Duodenal mucosa (tissue), 2 donors: ENCODE data around the gene GRIK4.

Source experiments
- H3K27ac ChIP-seq: one replicate; pipeline ENCODE4 v1.7.0; 2013; ENCODE audit warnings: low read depth, low read length
- H3K27me3 ChIP-seq, 2 donors: one replicate each; pipeline ENCODE4 v1.7.0; 2013; ENCODE audit warnings: low read length in 2 of 2, control low read depth in 1 of 2; ENCODE audit not compliant: insufficient read depth in 2 of 2, control insufficient read depth in 1 of 2
- H3K36me3 ChIP-seq, 2 donors: one replicate each; pipeline ENCODE4 v1.7.0; 2013; ENCODE audit warnings: low read length in 2 of 2, control low read depth in 1 of 2; ENCODE audit not compliant: insufficient read depth in 2 of 2, control insufficient read depth in 1 of 2
- H3K4me1 ChIP-seq, 2 donors: one replicate each; pipeline ENCODE4 v1.7.0; 2013; ENCODE audit warnings: low read length in 2 of 2, control low read depth in 1 of 2; ENCODE audit not compliant: insufficient read depth in 2 of 2, control insufficient read depth in 1 of 2
- H3K4me3 ChIP-seq, 2 donors: one replicate each; pipeline ENCODE4 v1.7.0; 2013; ENCODE audit warnings: low read length in 2 of 2, low read depth in 1 of 2
- H3K9ac ChIP-seq, 2 donors: one replicate each; pipeline ENCODE4 v1.7.0; 2013; ENCODE audit warnings: low read length in 2 of 2, low read depth in 1 of 2
- H3K9me3 ChIP-seq, 2 donors: one replicate each; pipeline ENCODE4 v1.7.0; 2013; ENCODE audit warnings: low read length in 2 of 2, control low read depth in 1 of 2; ENCODE audit not compliant: control insufficient read depth in 1 of 2

The GRIK4 gene

DNA sequence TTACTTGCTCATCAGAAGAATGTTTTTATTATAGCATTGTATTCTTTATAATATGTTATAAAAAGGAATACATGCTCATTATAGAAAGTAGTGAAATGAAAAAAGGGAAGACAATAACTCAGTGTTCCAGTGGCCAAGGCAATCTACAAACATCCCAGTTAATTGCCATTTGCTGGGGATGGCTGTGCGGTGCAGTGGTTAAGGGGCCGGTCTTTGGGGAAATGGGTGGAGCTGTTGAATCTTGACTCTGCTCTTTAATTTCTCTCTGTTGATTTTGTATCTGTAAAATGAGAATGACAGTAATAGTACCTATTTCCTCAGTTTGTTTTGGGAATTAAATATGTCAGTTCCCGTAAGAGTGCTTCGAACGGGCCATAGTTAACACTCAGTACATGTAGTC lies 299.7 kb downstream of the GRIK4 start:
- Histone ChIP-seq H3K9me3 (no peaks in the 10 kb centered on the region), H3K27me3 (no peaks in the 10 kb centered on the region), H3K36me3 (no peaks in the 10 kb centered on the region), H3K9ac (no peak overlapping the region), H3K27ac (no peak overlapping the region), H3K4me3 (no peak overlapping the region), H3K4me1 (no peaks in the 10 kb centered on the region)

DNA sequence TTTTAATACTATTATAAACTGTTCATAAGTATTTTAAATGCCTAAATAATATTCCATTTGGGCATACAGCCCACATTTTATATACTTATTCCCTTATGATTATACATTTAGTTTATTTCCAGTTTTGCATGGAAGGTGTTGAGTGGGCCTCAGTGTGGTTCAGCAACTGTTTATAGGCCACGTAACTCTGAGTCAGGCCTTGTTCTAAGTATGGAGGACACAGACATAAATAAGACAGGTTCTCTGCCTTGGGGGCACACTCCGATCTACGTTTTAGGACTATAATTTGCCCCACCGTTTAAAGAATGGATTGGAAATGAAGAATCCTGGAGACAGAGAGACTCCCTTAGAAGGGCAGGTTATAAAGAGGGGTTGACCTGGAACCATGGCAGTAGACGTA lies 300.2 kb downstream of the GRIK4 start:
- Histone ChIP-seq H3K9ac (no peak overlapping the region), H3K4me1 (no peaks in the 10 kb centered on the region), H3K4me3 (no peak overlapping the region), H3K27me3 (no peaks in the 10 kb centered on the region), H3K9me3 (no peaks in the 10 kb centered on the region), H3K36me3 (no peaks in the 10 kb centered on the region), H3K27ac (no peak overlapping the region)

DNA sequence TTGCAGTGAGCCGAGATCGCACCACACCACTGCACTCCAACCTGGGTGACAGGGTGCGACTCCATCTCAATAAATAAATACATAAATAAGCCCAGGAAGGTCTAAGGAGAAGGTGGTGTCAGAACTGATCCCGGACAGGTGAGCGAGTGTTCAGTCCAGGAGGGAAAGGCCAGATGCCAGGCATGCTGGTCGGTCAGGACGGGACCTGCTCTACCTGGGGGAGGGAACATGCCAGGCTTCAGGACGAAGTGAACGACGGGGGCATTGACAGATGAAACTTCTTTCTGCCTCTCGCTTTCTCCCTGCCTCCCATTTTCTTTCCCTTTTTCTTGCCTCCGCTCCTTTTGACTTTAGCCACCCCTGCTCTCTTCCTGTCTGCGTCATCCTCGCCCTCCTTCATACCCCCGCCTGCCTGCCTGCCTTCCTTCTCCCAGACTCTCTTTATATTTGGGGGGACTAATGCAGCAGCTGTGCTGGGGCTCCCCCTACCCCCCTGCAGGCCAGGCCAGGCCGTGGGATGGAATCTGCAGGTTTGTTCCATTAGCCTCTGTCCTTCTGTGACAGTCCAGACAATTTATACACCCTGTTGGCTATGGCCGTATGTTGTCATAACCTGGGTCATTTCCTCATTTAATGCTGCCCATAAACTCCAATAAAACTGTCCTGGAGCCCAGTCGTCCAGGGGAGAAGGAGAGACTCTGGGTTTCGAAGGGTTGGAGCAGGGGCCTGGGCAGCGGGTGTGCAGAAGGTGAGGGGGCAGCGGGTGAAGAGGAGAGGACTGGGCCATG lies 303.2 kb downstream of the GRIK4 start:
- Histone ChIP-seq H3K27ac (no peak overlapping the region), H3K9me3 (no peaks in the 10 kb centered on the region), H3K4me1 (no peaks in the 10 kb centered on the region), H3K4me3 (no peak overlapping the region), H3K9ac (no peak overlapping the region), H3K27me3 (no peaks in the 10 kb centered on the region), H3K36me3 (no peaks in the 10 kb centered on the region)

DNA sequence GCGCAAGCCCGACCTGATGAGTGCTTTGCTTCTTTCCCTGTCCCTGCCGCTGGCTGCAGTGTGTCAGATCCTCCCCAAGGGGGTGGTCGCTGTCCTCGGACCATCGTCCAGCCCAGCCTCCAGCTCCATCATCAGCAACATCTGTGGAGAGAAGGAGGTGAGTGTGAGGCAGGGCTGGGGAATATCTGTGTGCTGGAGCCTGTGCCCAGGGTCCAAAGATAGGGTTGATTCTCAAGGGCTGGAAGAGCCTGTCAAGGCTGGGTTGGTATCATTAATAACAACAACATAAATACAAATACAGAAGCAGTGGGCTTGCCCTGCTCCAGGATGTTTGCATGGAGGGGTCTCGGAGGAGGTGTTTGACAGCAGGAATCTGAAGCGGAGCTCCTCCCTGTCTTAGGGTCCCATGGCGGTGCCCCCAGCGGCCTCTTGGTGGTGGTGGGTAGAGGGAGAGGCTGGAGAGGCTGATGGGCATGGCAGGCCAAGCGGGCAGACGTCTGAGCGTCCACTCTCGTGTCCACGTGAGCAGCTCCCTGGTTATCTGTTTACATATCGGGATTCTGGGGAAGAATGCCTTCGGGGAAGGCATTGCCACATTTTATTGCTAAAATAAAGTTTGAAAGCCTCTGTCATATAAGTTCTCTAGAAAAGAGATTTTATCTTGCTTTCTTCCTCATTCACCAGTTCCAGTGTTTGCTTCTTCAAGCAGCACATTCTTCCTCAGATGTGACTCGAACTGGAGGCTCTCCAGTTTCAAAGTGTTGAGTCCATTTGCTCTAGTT lies 304.0 kb downstream of the GRIK4 start:
- no peaks in the 10 kb centered on the region for H3K27me3 ChIP-seq
- no peaks in the 10 kb centered on the region for H3K9me3 ChIP-seq
- no peak overlapping the region for H3K9ac ChIP-seq
- H3K4me1 ChIP-seq: no peaks in the 10 kb centered on the region
- H3K4me3 ChIP-seq: no peak overlapping the region
- H3K27ac ChIP-seq: no peak overlapping the region
- no peaks in the 10 kb centered on the region for H3K36me3 ChIP-seq

DNA sequence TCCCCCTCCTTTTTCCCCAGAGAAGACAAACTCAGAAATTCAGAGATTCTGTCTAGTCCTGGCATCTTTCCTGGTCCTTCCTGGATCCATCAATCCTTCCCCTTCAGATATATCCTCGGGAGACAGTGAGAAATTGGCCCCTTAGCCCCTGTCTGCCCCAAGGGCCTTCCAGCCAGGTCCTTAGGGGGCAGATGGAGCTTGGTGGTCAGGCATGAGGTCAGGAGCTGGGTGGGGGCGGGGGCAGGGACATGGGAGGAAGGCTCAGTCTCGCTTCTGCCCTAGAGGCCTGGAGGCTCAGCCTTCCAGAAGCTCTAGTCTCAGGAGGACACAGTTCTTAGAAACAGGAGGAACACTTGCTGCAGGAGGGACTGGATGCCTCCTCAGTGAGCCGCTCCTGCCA lies 304.6 kb downstream of the GRIK4 start:
- Histone ChIP-seq H3K27me3 (no peaks in the 10 kb centered on the region), H3K4me3 (no peak overlapping the region), H3K36me3 (no peaks in the 10 kb centered on the region), H3K4me1 (no peaks in the 10 kb centered on the region), H3K27ac (no peak overlapping the region), H3K9me3 (no peaks in the 10 kb centered on the region), H3K9ac (no peak overlapping the region)

DNA sequence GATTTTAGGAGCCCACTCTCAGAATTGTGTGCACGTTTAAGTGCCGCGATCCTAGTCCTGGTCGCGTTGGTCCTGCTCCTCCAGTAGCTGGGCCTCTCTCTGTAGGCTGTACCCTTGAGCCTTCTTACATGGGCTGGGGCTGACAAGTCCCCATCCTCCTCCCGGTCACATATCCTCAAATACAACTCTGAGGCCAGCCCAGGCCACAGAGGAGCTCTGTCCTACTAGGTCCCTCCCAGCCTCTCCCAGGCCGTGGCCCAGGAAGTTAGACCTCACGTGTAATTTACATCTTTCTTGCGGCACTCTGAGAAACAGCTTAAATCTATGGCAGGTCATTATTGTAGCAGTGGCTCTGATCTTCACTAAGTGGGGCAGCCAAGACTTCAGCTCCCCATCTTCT lies 305.2 kb downstream of the GRIK4 start:
- H3K9me3 ChIP-seq: no peaks in the 10 kb centered on the region
- H3K9ac ChIP-seq: no peak overlapping the region

DNA sequence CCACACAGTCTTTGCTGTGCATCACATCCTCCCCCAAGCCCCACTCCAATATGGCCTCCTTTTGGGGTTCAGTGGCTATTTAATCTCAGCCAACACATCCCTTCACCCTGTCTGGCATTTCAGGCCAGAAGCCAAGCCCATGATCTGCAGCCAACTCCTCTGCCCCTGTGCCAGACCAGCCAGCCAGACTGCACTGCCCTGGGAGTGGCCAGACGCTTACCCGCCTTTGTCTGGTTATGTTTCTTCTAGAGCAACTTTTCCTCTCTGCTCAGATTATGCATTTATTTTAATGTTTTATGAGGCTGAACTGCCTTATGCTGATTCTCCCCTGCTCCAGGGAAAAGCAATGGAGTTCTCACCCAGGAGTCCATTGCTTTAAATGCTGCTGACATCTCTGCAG lies 305.6 kb downstream of the GRIK4 start:
- no peak overlapping the region for H3K9ac ChIP-seq
- H3K27ac ChIP-seq: no peak overlapping the region
- no peak overlapping the region for H3K4me3 ChIP-seq
- no peaks in the 10 kb centered on the region for H3K27me3 ChIP-seq
- no peaks in the 10 kb centered on the region for H3K9me3 ChIP-seq
- no peaks in the 10 kb centered on the region for H3K4me1 ChIP-seq
- no peaks in the 10 kb centered on the region for H3K36me3 ChIP-seq

More for the DNA sequence above, 305.2 kb downstream of the GRIK4 start:
- Histone ChIP-seq H3K4me1 (no peaks in the 10 kb centered on the region), H3K36me3 (no peaks in the 10 kb centered on the region), H3K27me3 (no peaks in the 10 kb centered on the region), H3K27ac (no peak overlapping the region), H3K4me3 (no peak overlapping the region)

DNA sequence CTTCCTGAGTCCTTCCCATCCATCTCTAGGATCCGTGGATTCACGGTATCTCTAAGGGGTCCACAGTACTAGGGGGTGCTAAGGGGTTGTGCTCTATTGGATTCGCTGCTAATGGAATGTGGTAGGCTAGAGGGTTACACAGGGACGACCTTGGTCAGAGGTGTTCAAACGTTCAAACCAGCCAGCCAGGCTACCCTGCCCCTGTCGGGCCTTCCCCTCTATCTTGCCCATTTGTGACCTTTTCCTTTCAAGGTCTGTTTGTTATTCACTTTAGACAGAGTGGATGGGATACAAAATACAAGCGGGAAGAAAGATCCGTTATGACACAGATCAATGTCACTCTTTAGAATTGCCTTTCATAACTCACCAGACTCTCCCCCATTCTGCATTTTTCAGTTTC lies 306.5 kb downstream of the GRIK4 start:
- Histone ChIP-seq H3K36me3 (no peaks in the 10 kb centered on the region), H3K4me3 (no peak overlapping the region), H3K27me3 (no peaks in the 10 kb centered on the region), H3K9me3 (no peaks in the 10 kb centered on the region), H3K27ac (no peak overlapping the region), H3K9ac (no peak overlapping the region), H3K4me1 (no peaks in the 10 kb centered on the region)

DNA sequence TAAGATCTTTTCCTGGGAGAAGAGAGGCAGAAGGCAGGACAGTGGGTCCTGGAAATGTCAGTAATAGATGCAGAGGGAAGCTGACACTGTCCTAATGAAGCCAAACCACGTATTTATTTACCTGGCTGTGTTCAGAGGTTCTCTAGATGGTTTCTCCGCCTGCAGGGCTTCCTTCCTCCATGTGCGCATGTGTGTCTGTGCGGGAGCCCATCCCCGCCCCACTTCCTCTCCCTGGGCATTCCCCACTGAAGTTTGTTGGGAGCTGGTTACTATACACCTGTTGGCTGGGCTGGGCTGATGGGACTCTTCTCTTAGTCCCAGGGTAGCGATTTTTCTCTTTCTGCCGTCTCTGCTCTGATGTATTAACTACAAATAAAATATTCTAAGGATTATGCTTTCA lies 307.5 kb downstream of the GRIK4 start:
- Histone ChIP-seq H3K9ac (no peak overlapping the region), H3K4me1 (no peaks in the 10 kb centered on the region), H3K36me3 (no peaks in the 10 kb centered on the region), H3K9me3 (no peaks in the 10 kb centered on the region), H3K27ac (no peak overlapping the region), H3K4me3 (no peak overlapping the region), H3K27me3 (no peaks in the 10 kb centered on the region)

DNA sequence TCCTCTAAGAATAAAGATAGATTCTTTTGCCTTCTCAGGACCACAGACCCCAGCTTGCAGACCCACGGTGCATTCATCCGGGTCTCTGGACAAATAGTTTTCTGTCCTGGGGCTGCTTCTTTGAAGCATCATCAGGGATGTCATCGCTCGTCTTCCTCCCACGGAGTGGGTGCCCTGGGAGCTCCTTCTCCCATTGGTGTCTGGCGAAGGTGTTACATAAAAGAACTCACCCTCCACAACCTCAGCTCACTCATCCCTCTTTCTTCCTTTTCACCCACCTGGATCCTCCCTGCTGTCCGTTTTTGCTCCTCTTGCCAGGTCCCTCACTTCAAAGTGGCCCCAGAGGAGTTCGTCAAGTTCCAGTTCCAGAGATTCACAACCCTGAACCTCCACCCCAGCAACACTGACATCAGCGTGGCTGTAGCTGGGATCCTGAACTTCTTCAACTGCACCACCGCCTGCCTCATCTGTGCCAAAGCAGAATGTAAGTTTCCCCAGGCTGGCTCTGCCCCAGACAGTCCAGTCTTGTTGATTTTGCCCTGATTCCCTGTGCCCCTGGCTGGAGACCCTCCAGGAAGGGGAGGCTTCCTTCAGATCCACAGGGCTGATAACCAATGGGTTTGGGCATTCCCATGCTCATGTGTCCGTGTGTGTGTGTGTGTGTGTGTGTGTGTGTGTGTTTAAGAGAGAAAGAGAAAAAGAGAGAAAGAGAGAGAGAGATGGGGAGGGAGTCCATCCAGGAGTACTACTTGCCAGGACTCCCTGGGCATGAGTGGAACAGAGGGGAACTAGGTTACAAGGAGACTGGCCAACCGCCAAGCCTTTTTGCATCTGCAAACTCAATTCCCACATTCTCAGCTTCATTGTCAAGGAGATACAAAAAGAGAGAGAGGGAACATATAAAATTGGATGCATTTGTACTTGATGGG lies 308.2 kb downstream of the GRIK4 start:
- no peak overlapping the region for H3K27ac ChIP-seq
- H3K4me1 ChIP-seq: no peaks in the 10 kb centered on the region
- no peaks in the 10 kb centered on the region for H3K9me3 ChIP-seq
- H3K9ac ChIP-seq: no peak overlapping the region
- no peak overlapping the region for H3K4me3 ChIP-seq
- H3K27me3 ChIP-seq: no peaks in the 10 kb centered on the region
- no peaks in the 10 kb centered on the region for H3K36me3 ChIP-seq
